Trophoblast cell (in vitro differentiated cells and primary cell): ENCODE data around the gene GNG12.

Experiments used
- DNase-seq, 2 donors: peaks; one replicate each; pipeline ENCODE4 v3.0.0-alpha.2; 2016
- H2AFZ ChIP-seq: 2 replicates; pipeline ENCODE4 v1.6.1; 2013; ENCODE audit warnings: low read length, moderate library complexity, mild to moderate bottlenecking; ENCODE audit not compliant: insufficient read depth, poor library complexity
- H2AK5ac ChIP-seq: 2 replicates; pipeline ENCODE4 v1.6.1; 2013; ENCODE audit warnings: mild to moderate bottlenecking, low read length
- H2BK120ac ChIP-seq: 2 replicates; pipeline ENCODE4 v1.6.1; 2013; ENCODE audit warnings: low read length, mild to moderate bottlenecking, moderate library complexity; ENCODE audit not compliant: insufficient read depth, poor library complexity
- H2BK12ac ChIP-seq: 2 replicates; pipeline ENCODE4 v1.6.1; 2013; ENCODE audit warnings: mild to moderate bottlenecking, low read length, moderate library complexity
- H2BK5ac ChIP-seq: 2 replicates; pipeline ENCODE4 v1.6.1; 2013; ENCODE audit warnings: low read length, low read depth, moderate library complexity, mild to moderate bottlenecking; ENCODE audit not compliant: poor library complexity
- H3K14ac ChIP-seq: 2 replicates; pipeline ENCODE4 v1.6.1; 2013; ENCODE audit warnings: mild to moderate bottlenecking, low read length
- H3K18ac ChIP-seq: 2 replicates; pipeline ENCODE4 v1.6.1; 2013; ENCODE audit warnings: mild to moderate bottlenecking, low read length
- H3K23ac ChIP-seq: 2 replicates; pipeline ENCODE4 v1.6.1; 2013; ENCODE audit warnings: low read length
- H3K27ac ChIP-seq: 2 replicates; pipeline ENCODE4 v1.5.1; 2013; ENCODE audit warnings: low read depth, mild to moderate bottlenecking, inconsistent platforms, low read length, moderate library complexity
- H3K27me3 ChIP-seq: 2 replicates; pipeline ENCODE4 v1.6.1; 2013; ENCODE audit warnings: inconsistent platforms, mild to moderate bottlenecking, low read length, moderate library complexity; ENCODE audit not compliant: insufficient read depth
- H3K36me3 ChIP-seq, 2 experiments: 1 replicate in 1 of 2; 2 replicates in 1 of 2; pipeline ENCODE4 v1.6.1; 2013; ENCODE audit warnings: low read length in 2 of 2, mild to moderate bottlenecking in 2 of 2, moderate library complexity in 1 of 2; ENCODE audit not compliant: insufficient read depth in 2 of 2, control insufficient read depth in 1 of 2
- H3K4ac ChIP-seq: 2 replicates; pipeline ENCODE4 v1.6.1; 2013; ENCODE audit warnings: low read depth, mild to moderate bottlenecking, low read length, moderate library complexity
- H3K4me1 ChIP-seq, 2 experiments: 1 replicate in 1 of 2; 2 replicates in 1 of 2; pipeline ENCODE4 v1.6.1; 2013; ENCODE audit warnings: low read length in 2 of 2, mild to moderate bottlenecking in 2 of 2, moderate library complexity in 1 of 2; ENCODE audit not compliant: insufficient read depth in 2 of 2, control insufficient read depth in 1 of 2
- H3K4me2 ChIP-seq: 2 replicates; pipeline ENCODE4 v1.6.1; 2013; ENCODE audit warnings: inconsistent platforms, mild to moderate bottlenecking, low read length, moderate library complexity
- H3K4me3 ChIP-seq: 2 replicates; pipeline ENCODE4 v1.5.1; 2013; ENCODE audit warnings: mild to moderate bottlenecking, low read depth, low read length, inconsistent platforms
- H3K79me1 ChIP-seq: one replicate; pipeline ENCODE4 v1.6.1; 2013; ENCODE audit warnings: low read length
- H3K79me2 ChIP-seq: 2 replicates; pipeline ENCODE4 v1.6.1; 2013; ENCODE audit warnings: low read length, mild to moderate bottlenecking; ENCODE audit not compliant: control insufficient read depth, insufficient read depth, poor library complexity
- H3K9ac ChIP-seq: 2 replicates; pipeline ENCODE4 v1.6.1; 2013; ENCODE audit warnings: mild to moderate bottlenecking, low read length
- H3K9me3 ChIP-seq: 2 replicates; pipeline ENCODE4 v1.6.1; 2013; ENCODE audit warnings: low read depth, mild to moderate bottlenecking, control low read depth, inconsistent platforms, low read length; ENCODE audit not compliant: insufficient read depth
- H4K12ac ChIP-seq: 2 replicates; pipeline ENCODE4 v1.6.1; 2013; ENCODE audit warnings: low read depth, mild to moderate bottlenecking, low read length, moderate library complexity
- H4K8ac ChIP-seq: 2 replicates; pipeline ENCODE4 v1.6.1; 2013; ENCODE audit warnings: low read depth, mild to moderate bottlenecking, low read length, moderate library complexity
- H4K91ac ChIP-seq: one replicate; pipeline ENCODE4 v1.6.1; 2013; ENCODE audit warnings: low read depth, mild to moderate bottlenecking, low read length, moderate library complexity
- WGBS: extraction: QIAGEN DNeasy Blood & Tissue Kit; methylation state at CpG from one replicate; pipeline ENCODE4 v1.1.7; 2013; ENCODE audit warnings: missing lambda C conversion rate; ENCODE audit not compliant: insufficient read length, insufficient coverage; ENCODE audit errors: extremely low coverage; 5-methylcytosine and 5-hydroxymethylcytosine counted together

GNG12 gene

GRCh38 chr1:67696708-67697107 lies 136.6 kb downstream of the GNG12 start:
- Histone ChIP-seq H3K27me3 (no peaks in the 10 kb centered on the region), H3K4me2 (no peak overlapping the region), H3K36me3 (no peaks in the 10 kb centered on the region), H2AFZ (no peak overlapping the region), H3K14ac (no peak overlapping the region), H2BK12ac (no peak overlapping the region), H3K4ac (no peak overlapping the region), H2BK5ac (no peak overlapping the region), H3K9me3 (no peaks in the 10 kb centered on the region), H3K4me1 (peaks cover 7 to 11% of the 10 kb centered on the region in 2 experiments), H3K18ac (no peak overlapping the region), H3K79me2 (no peaks in the 10 kb centered on the region), H3K4me3 (no peak overlapping the region), H4K91ac (no peak overlapping the region), H2AK5ac (no peak overlapping the region), H4K12ac (no peak overlapping the region), H3K23ac (no peak overlapping the region), H4K8ac (no peak overlapping the region), H2BK120ac (no peak overlapping the region), H3K27ac (no peak overlapping the region), H3K9ac (no peak overlapping the region), H3K79me1 (peaks cover 8% of the 10 kb centered on the region)
- no CpG with 5 or more reads among the region's 3 CpGs for WGBS
- no peak for DNase-seq

- Histone ChIP-seq H4K91ac (no peak overlapping the region), H3K4me3 (no peak overlapping the region), H2AK5ac (no peak overlapping the region), H3K4me1 (peaks cover 4 to 8% of the 10 kb centered on the region in 2 experiments), H3K79me2 (no peaks in the 10 kb centered on the region), H3K27me3 (no peaks in the 10 kb centered on the region), H3K14ac (no peak overlapping the region), H4K8ac (no peak overlapping the region), H2AFZ (no peak overlapping the region), H3K36me3 (no peaks in the 10 kb centered on the region), H2BK12ac (no peak overlapping the region), H3K23ac (no peak overlapping the region), H3K79me1 (peaks cover 5% of the 10 kb centered on the region), H3K27ac (no peak overlapping the region), H2BK120ac (no peak overlapping the region), H2BK5ac (no peak overlapping the region), H3K4ac (no peak overlapping the region), H3K18ac (no peak overlapping the region), H3K4me2 (no peak overlapping the region), H4K12ac (no peak overlapping the region), H3K9me3 (no peaks in the 10 kb centered on the region), H3K9ac (no peak overlapping the region)
- no peak for DNase-seq
- WGBS = no CpG with 5 or more reads among the region's 2 CpGs
Measured at GRCh38 chr1:67695963-67696362, 137.3 kb downstream of the GNG12 start.

GRCh38 chr1:67691712-67692111 lies 141.6 kb downstream of the GNG12 start:
- H4K8ac ChIP-seq = no peak overlapping the region
- H3K9ac ChIP-seq = no peak overlapping the region
- no peak overlapping the region for H4K91ac ChIP-seq
- no peak overlapping the region for H4K12ac ChIP-seq
- no peak overlapping the region for H3K4me3 ChIP-seq
- H3K14ac ChIP-seq = no peak overlapping the region
- H3K4me1 ChIP-seq = peaks cover 0 to 5% of the 10 kb centered on the region in 2 experiments
- H2AFZ ChIP-seq = no peak overlapping the region
- no peak for DNase-seq
- no peak overlapping the region for H2BK12ac ChIP-seq
- no peaks in the 10 kb centered on the region for H3K9me3 ChIP-seq
- no peaks in the 10 kb centered on the region for H3K27me3 ChIP-seq
- peaks cover 3% of the 10 kb centered on the region for H3K79me2 ChIP-seq
- no peak overlapping the region for H3K18ac ChIP-seq
- H2BK120ac ChIP-seq = no peak overlapping the region
- no peak overlapping the region for H3K27ac ChIP-seq
- peaks cover 2 to 9% of the 10 kb centered on the region in 2 experiments for H3K36me3 ChIP-seq
- peaks cover 6% of the 10 kb centered on the region for H3K79me1 ChIP-seq
- no peak overlapping the region for H3K23ac ChIP-seq
- H3K4me2 ChIP-seq = no peak overlapping the region
- no peak overlapping the region for H3K4ac ChIP-seq
- H2AK5ac ChIP-seq = no peak overlapping the region
- no peak overlapping the region for H2BK5ac ChIP-seq

GRCh38 chr1:67690411-67690810 lies 142.9 kb downstream of the GNG12 start:
- Histone ChIP-seq H3K9ac (no peak overlapping the region), H3K14ac (no peak overlapping the region), H4K12ac (no peak overlapping the region), H2BK12ac (no peak overlapping the region), H4K8ac (no peak overlapping the region), H3K27ac (no peak overlapping the region), H2AK5ac (no peak overlapping the region), H4K91ac (no peak overlapping the region), H3K27me3 (no peaks in the 10 kb centered on the region), H3K79me2 (peaks cover 15% of the 10 kb centered on the region), H3K4me1 (peaks cover 0 to 5% of the 10 kb centered on the region in 2 experiments), H3K9me3 (no peaks in the 10 kb centered on the region), H2BK5ac (no peak overlapping the region), H3K4me2 (no peak overlapping the region), H3K36me3 (peaks cover 2 to 11% of the 10 kb centered on the region in 2 experiments), H3K79me1 (peaks cover 18% of the 10 kb centered on the region), H3K4ac (no peak overlapping the region), H3K23ac (no peak overlapping the region), H3K4me3 (no peak overlapping the region), H3K18ac (no peak overlapping the region), H2BK120ac (no peak overlapping the region), H2AFZ (no peak overlapping the region)
- no peak for DNase-seq
- no CpG with 5 or more reads among the region's 2 CpGs for WGBS
